NCI-H187 treated with DMSO at 0.1 percent for 48 hours (cell line): Measurements from ENCODE around the gene ABCA13.
"Not testable (repeated sequence)": the region's sequence is repeated elsewhere in the genome, so short reads cannot be mapped to it uniquely, and the experiment has no call there.

Source experiments
- DNase-seq: peaks from one replicate; lab custom pipeline; 2025; lab: John Stamatoyannopoulos, UW

The ABCA13 gene, protein sequence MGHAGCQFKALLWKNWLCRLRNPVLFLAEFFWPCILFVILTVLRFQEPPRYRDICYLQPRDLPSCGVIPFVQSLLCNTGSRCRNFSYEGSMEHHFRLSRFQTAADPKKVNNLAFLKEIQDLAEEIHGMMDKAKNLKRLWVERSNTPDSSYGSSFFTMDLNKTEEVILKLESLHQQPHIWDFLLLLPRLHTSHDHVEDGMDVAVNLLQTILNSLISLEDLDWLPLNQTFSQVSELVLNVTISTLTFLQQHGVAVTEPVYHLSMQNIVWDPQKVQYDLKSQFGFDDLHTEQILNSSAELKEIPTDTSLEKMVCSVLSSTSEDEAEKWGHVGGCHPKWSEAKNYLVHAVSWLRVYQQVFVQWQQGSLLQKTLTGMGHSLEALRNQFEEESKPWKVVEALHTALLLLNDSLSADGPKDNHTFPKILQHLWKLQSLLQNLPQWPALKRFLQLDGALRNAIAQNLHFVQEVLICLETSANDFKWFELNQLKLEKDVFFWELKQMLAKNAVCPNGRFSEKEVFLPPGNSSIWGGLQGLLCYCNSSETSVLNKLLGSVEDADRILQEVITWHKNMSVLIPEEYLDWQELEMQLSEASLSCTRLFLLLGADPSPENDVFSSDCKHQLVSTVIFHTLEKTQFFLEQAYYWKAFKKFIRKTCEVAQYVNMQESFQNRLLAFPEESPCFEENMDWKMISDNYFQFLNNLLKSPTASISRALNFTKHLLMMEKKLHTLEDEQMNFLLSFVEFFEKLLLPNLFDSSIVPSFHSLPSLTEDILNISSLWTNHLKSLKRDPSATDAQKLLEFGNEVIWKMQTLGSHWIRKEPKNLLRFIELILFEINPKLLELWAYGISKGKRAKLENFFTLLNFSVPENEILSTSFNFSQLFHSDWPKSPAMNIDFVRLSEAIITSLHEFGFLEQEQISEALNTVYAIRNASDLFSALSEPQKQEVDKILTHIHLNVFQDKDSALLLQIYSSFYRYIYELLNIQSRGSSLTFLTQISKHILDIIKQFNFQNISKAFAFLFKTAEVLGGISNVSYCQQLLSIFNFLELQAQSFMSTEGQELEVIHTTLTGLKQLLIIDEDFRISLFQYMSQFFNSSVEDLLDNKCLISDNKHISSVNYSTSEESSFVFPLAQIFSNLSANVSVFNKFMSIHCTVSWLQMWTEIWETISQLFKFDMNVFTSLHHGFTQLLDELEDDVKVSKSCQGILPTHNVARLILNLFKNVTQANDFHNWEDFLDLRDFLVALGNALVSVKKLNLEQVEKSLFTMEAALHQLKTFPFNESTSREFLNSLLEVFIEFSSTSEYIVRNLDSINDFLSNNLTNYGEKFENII (N-terminal part only)

DNA sequence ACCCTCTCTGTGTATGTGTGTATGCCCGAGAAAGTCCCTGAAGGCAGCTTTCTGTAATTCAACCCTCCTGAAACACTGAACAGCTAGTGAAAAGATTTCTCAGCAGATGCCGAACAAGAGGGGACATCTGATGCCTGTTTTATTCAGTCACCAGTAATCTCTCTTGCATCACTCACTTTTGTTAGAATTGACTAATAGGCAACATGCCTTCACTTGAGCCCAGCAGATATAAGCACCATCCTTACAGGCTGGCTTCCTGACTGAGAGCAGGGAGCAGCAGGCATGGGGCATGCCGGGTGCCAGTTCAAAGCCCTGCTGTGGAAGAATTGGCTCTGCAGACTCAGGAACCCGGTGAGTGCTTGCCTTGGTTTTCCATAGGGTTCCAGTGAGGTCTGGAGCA, at the start of gene ABCA13:
ABCA13 (plus strand) TSS at position 257 of the 400 bp plus-strand sequence; CDS start at position 283, 26 bp downstream.
- no peak for DNase-seq

DNA sequence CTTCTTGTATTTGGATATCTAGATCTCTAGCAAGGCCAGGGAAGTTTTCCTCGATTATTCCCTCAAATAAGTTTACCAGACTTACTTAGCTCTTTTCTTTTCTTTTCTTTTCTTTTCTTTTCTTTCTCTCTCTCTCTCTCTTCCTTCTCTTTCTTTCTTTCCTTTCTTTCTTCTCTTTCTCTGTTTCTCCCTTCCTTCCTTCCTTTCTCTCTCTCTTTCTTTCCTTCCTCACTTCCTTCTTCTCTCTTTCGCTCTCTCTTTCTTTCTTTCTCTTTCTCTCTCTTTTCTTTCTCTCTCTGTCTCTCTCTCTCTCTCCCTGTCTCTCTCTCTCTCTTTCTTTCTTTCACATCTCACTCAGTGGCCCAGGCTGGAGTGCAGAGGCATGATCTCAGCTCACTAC, 45.2 kb upstream of the ABCA13 start:
- DNase-seq: no peak

DNA sequence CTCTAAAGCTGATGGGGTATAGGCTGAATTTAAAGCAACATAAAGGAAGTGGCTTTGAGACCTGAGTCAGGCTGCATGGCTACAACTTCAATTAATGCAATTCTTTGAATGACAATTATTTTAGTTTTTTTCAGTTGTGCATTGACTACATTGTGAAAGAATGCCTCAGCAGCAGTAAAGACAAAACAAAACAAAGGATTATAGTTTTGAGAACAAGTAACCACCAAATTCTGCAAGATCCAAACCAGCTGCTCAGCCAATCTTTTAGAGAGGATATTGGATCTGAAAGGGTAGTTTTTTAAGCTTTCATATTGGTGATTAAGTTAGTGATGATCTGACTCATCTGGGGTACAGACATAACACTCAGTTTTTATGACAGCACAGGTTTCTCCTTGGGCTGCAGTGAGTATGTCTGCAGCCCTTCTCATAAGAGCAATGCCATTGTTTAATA, 40.6 kb upstream of the ABCA13 start:
- DNase-seq: no peak

DNA sequence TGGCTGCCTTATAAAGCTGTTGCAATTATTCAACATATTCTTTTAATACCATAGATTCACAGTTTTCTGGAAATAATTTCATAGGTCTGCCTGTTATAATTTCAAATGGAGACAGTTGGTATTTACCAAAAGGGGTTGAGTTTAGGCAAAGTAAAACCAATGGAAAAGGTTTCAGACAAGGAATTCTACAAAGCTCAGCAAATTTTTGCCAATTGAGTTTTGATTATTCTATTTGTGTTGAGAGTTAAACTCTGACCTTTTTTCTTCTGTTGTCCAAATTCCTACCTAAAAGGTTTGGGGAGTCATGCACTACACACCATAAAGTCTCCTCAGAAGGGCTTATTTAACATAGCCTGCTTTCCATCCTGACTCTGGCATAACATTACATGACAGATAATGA, 38.5 kb upstream of the ABCA13 start:
- DNase-seq: no peak

GRCh38 chr7:48139459-48139858, 31.8 kb upstream of the ABCA13 start:
- DNase-seq: no peak

DNA sequence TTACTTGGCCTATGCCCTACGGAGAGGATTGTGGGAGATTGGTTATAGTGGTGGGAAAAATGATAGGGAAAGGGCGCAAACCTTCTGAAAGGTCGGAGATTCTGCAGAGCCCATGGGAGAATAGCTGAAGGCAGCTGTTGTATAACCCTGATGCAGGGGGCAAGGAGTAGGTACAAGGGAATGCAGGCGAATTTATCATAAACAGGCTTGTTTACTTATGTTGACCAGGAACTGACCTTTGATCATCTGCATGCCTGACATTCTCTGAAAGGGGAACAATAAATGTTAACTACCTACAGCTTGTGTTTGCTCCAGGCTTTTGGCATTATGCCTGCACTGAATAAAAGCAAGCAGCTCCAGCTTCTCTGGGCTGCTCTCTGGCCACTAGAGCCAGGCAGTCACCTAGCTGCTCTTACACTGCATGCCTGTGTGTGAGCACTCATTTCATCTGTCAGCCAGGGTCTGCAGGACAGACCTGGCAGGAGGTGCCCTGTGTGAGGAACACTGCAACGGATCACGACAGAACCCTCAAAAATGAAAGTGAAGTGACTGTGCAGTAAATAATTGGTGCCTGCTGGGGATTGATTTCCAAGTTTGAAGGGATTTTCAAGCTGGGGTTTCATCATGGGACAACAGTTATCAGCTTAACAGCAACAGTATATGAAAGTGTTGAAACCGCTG, 31.1 kb upstream of the ABCA13 start:
- no peak for DNase-seq

- DNase-seq: no peak
Observed at GRCh38 chr7:48141521-48141920, 29.7 kb upstream of the ABCA13 start.

DNA sequence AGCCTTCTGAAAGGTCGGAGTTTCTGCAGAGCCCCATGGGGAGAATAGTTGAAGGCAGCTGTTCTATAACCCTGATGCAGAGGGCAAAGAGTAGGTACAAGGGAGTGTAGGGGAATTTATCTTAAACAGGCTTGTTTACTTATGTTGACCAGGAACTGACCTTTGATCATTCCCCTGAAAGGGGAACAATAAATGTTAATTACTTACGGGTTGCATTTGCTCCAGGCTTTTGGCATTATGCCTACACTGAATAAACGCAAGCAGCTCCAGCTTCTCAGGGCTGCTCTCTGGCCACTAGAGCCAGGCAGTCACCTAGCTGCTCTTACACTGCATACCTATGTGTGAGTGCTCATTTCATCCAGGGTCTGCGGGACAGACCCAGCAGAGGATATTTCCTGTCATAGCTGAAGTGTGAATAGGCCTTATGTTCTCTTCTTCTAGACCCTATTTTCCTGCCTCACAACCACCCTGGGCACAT, 26.9 kb upstream of the ABCA13 start:
- no peak for DNase-seq

DNA sequence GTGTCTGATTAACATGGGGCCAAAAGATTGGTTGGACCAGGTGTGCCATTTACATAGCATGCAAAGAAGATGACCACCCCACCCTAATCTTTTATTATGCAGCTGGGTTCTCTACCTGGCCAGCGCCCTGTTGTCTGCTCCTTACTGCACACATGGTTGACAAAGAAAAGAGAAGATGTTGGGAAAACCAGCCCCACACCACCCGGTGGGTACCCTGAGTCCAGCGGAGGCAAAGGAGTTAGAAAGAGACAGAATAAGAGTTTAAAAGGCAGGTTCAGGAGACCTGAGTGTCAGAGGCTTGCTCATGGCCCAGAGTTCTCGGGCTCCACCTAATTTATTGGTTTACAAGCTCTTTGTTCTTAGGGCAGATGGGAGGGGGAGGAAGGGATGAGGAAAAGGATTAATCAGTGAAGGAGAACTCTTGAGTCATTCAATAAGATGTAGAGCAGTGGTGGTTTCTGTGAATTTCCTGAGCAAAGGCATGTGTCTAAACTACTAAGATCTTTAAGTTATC, 24.1 kb upstream of the ABCA13 start:
- DNase-seq: no peak

DNA sequence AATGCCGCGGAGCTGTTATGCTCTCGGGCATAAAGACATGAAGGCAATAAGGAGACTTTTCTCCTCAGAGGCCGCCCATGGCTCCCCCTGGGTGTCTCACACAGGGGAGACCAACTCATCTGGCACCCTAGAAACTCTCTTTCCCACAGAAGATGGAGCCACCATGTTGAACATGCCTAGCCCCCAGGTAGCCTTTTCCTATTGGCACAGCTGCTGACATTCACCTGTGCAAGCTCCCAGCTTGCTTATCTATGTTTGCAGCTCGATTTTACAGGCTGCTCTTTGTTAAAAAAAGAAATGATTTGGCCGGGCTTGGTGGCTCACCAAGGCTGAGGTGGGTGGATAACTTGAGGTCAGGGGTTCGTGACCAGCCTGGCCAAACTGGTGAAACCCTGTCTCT, 23.6 kb upstream of the ABCA13 start:
- not testable (repeated sequence) for DNase-seq

GRCh38 chr7:48148311-48148710, 22.9 kb upstream of the ABCA13 start:
- no peak for DNase-seq

DNA sequence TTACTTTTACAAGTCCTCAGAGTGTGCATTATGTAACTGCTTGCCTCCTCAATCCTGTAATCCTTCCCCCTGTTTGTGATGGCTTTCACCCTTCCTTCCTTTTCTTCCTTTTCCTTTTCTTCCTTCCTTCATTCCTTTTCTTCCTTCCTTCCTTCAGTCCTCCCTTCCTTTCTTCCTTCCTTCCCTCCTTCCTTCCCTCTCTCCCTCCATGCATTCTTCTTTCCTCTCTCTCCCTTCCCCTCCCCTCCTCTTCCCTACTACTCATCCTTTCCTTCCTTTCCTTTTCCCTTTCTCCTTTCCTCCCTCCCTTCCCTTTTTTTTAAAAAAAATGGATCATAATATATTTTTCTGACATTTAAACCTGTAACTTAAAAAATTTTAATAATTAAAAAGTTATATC, 22.2 kb upstream of the ABCA13 start:
- DNase-seq: no peak

DNA sequence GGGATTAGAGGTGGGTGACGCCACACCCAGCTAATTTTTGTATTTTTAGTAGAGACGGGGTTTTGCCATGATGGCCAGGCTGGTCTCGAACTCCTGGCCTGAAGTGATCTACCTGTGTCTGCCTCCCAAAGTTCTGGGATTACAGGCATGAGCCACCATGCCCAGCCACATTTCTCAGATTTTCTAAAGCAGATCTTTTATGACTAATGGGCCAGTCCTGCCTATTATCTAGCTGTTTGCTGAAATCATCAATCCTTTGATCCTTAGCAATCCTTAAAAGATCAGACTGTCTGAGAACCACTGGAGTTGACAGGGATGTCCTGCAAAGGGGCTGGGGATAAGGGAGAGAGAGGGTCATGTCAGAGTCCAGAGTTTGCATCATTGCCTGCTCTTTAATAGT, 21.2 kb upstream of the ABCA13 start:
- no peak for DNase-seq

GRCh38 chr7:48154792-48155413, 16.4 kb upstream of the ABCA13 start:
- no peak for DNase-seq

DNA sequence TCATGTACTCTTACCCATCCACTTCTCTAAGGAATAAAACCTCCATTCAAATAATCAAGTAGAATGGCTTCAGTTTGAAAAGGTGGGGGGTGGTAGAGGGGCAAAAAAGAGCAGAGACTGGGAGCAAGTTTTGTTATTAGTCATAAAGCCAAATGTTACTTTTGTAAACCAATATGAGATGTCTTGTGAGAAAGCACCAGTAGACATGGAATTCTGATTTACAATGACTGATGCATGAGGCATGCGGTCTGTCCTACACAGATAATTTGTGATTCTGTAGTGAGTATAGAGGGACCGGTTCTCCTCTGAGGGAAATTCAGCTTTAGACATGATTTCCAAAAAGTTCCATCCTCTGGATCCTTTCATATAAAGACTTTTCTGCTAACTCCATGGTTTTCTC, 12.9 kb upstream of the ABCA13 start:
- no peak for DNase-seq

DNA sequence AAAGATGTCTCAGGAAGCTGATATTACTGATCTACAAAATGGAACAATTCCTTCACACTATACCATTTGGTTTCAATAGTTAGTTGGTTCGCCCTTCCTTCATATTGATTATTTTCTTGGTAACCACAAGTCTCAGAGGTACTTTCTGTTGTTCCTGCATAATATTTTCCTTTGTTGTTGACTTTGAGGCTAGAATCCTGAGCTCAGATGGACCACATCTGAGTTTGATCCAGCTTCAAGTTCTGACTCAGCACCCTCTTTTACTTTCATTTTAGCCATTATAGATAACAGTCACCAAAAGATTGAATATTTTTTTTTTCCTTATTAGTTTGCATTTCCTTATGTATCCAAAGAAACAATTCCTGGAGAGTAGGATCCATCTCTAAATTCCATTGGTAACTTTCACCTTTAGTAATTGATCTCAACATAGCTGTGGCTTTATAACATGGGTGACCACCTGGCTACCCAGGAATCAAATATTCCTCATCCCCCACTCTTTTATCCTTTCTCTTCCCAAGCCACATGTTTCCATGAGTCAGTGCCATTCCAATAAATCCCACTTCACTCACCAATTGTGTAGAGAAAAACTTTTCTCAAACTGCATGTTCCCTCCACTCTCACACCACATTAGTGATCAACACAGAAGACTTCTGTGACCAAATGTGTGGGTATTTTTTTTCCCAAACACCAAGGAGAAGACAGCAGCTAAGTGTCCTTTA, 9.7 kb upstream of the ABCA13 start:
- DNase-seq: no peak

GRCh38 chr7:48165157-48165556, 6.1 kb upstream of the ABCA13 start:
- no peak for DNase-seq

- no peak for DNase-seq
Observed at GRCh38 chr7:48168159-48168558, 3.1 kb upstream of the ABCA13 start.

DNA sequence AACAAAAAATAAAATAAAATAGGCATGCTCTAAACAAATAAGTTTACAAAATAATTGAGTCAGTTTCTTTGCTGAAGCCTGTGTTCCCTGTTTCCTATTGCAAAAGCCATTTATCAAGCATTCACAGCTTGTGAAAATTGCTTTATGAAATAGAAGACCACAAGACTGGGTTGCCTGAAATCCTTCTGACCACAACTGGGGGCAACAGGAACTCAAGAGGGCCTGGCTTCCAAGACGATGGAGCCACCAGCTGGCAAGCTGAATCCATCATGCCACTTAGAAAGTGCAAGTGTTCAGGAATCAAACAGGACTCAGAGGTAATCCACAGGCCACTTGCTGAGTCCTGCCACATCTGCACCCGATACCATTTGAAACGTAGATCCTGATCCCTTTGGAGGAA, 752 bp upstream of the ABCA13 start:
- no peak for DNase-seq

DNA sequence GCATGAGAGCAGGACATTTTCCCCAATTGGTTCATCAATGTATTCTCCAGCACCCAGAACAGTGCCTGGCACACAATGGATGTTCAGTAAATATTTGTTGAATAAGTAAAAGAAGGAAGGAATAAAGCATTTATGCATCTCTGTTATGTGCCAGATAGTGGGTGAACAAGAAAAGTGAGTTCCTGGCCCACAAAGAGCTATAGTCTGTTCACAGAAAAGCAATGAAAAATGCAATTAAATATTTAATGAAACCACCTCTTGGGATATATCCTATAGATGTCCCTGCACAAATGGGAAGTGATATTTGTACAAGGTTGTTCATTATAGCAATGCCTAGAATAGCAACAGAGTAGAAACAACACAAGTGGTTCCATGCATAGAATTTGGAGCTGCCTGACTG, 2.1 kb downstream of the ABCA13 start:
- no peak for DNase-seq
